ENCODE measurements around the gene CLEC3B. TPM values are rescaled to one million over a fixed set of nuclear protein-coding genes. Genes with fewer than 3 reads are reported as not detected.

CLEC3B gene
- total and polyA plus RNA-seq, 7 donors = 10.3 to 41.7 (median 24.6) TPM

DNA sequence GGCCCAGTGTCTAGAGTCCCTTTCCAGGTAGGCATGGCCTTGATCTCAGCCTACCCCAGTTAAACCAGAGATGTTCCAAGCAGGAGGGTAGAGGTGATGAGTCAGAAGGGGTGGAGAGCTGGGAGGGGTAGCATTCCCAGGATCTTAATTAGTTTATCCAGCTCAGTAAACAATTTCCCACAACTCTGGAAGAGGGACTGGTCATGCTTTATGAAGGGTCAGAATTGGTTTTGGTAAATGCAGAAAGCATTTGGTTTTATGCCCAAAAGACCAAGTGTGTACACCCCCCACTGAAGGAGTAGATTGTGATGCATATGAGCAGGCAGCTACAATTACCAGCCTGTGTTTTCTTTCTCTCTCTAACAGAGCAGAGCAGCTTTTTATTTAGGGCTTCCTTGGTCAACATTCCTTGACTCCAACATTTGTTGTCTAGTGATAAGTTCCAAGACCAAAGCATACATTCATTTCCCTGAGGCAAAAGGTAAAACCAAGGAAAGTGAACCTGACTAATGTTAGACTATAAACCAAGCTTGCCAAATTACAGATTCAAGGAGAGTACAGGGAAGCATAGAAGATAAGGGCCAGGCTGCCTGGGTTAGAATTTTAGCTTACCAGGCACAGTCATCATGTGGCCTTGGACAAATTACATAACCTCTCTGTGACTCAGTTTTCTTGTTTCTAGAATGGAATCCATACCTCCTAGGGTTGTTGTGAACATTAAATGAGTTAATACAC is 32.5 kb upstream of the CLEC3B start:
- peaks cover 4 to 66% of the 10 kb centered on the region in 2 donors for H3K36me3 ChIP-seq (ENCODE audit: insufficient read depth in 1 of 2, low read depth in 1 of 2)
- no peaks in the 10 kb centered on the region for H3K9me3 ChIP-seq
- no peak for DNase-seq
- intact Hi-C loops (cut with DNase I) = no loop called here
- H3K4me1 ChIP-seq = peaks cover 23% of the 10 kb centered on the region
- peak; percentile 30 to 65 (median 56) for ATAC-seq
- TF ChIP-seq CTCF (IDR thresholded peaks at IDR 0.05) = no peak
- peak overlapping the region; percentile 58 for H3K27ac ChIP-seq
- H3K4me3 ChIP-seq = no peak overlapping the region
- no peaks in the 10 kb centered on the region for H3K27me3 ChIP-seq (ENCODE audit: insufficient read depth in 3 of 3, low read length in 2 of 3)

GRCh38 chr3:44995142-44995770 is 30.8 kb upstream of the CLEC3B start:
- 82 to 83% (median 82%) methylated on average over 8 of the region's 8 CpGs for WGBS, 3 donors
- Histone ChIP-seq H3K27me3 (ENCODE audit: insufficient read depth in 3 of 3, low read length in 2 of 3) (no peaks in the 10 kb centered on the region), H3K4me1 (peaks cover 15% of the 10 kb centered on the region), H3K27ac (no peak overlapping the region), H3K36me3 (ENCODE audit: insufficient read depth in 1 of 2, low read depth in 1 of 2) (peaks cover 4 to 70% of the 10 kb centered on the region in 2 donors), H3K4me3 (no peak overlapping the region), H3K9me3 (no peaks in the 10 kb centered on the region)
- intact Hi-C loops (cut with DNase I) = no loop called here
- peak in 1 of 4 donors; percentile 33 for ATAC-seq
- peak in 1 of 2 donors; percentile 25 for DNase-seq
- TF ChIP-seq CTCF (IDR thresholded peaks at IDR 0.05) = no peak

DNA sequence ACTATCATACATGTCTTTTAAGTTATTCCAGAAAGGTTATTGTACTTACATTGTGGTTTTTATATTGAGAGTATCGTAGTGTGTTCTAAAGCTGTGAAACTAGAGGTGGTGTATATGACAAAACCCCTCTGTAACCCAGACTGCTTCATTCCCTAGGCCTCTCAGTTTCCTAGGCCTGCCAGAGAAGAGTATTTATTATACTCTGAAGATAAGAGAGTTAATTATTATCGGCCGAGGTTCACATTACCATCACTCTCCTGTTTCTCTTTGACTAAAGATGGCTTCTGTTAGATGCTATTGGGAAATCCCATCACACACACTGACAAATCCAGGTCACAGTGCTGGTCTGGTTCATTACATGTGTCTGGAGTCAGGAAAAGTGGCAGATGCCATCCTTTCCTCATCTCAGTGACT is 29.5 kb upstream of the CLEC3B start:
- ATAC-seq (peak; percentile 43 to 80 (median 71)), DNase-seq (no peak)
- Histone ChIP-seq H3K9me3 (no peaks in the 10 kb centered on the region), H3K4me1 (peaks cover 15% of the 10 kb centered on the region), H3K36me3 (ENCODE audit: insufficient read depth in 1 of 2, low read depth in 1 of 2) (peaks cover 0 to 70% of the 10 kb centered on the region in 2 donors), H3K27ac (no peak overlapping the region), H3K27me3 (ENCODE audit: insufficient read depth in 3 of 3, low read length in 2 of 3) (no peaks in the 10 kb centered on the region), H3K4me3 (no peak overlapping the region)
- 72 to 76% (median 76%) methylated on average over 3 of the region's 3 CpGs for WGBS, 3 donors
- no peak for TF ChIP-seq CTCF (IDR thresholded peaks at IDR 0.05)
- intact Hi-C loops (cut with DNase I) = no loop called here

GRCh38 chr3:44999782-45000181 is 26.3 kb upstream of the CLEC3B start:
- H3K27ac ChIP-seq = no peak overlapping the region

More at GRCh38 chr3:44999782-45000181, 26.3 kb upstream of the CLEC3B start:
- Histone ChIP-seq H3K4me1 (peaks cover 16% of the 10 kb centered on the region), H3K9me3 (no peaks in the 10 kb centered on the region), H3K36me3 (ENCODE audit: insufficient read depth in 1 of 2, low read depth in 1 of 2) (peaks cover 3 to 79% of the 10 kb centered on the region in 2 donors), H3K4me3 (no peak overlapping the region), H3K27me3 (ENCODE audit: insufficient read depth in 3 of 3, low read length in 2 of 3) (no peaks in the 10 kb centered on the region)
- DNase-seq = no peak
- WGBS, 3 donors = 64 to 77% (median 69%) methylated on average over 2 of the region's 2 CpGs
- no peak for TF ChIP-seq CTCF (IDR thresholded peaks at IDR 0.05)
- intact Hi-C loops (cut with DNase I) = no loop called here
- ATAC-seq = no peak
